ENCODE measurements around the gene MDC1.

DNA sequence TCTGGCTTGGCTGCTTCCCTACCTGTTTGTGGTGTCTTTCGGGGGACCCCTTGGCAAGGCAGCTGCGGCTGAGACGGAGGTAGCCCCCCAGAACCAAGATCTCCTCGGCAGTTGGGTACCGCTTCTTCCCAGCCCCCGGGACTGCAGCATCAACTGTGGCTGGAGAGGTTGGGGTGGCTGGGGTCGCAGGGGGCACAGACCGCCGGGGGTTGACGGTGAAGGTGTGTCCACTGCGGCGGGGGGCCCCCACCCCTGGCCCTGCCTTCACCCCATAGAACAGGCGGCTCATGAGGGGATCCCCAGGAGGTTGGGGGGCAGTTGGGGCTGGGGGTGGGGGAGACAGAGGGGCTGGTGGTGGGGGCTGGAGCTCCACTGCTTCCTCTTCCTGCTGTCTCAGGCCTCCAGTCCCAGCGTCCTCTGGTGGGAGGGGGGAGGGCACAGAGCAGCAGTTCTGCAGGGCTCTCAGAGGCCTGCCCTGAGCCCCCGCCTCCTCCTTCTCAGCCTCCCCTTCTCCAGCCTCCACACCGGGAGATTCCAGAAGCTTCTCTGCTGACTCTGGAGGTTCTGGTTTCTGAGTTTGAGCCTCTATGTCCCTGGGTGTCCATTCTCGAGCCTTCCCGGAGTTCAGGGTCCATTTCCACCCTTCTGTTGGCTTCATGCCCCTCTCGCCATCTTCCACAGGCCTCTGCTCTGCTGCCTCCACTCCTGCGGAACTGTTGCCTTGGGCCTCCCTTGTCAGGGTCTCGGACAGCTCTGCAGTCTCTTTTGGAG is 32.5 kb downstream of the MDC1 start:
- TF ChIP-seq EZH2 (IDR thresholded peaks at IDR 0.05; ENCODE audit: insufficient read depth, poor library complexity, severe bottlenecking) (no peak), EZH2phosphoT487 (IDR thresholded peaks at IDR 0.05; ENCODE audit: insufficient read depth, low read depth) (no peak)
